Skeletal muscle tissue (tissue), 4 donors: ENCODE measurements around the gene CUL7. TPM values are rescaled to one million over a fixed set of nuclear protein-coding genes. Genes with fewer than 3 reads are reported as not detected.

Source experiments
- H3K27ac ChIP-seq: one replicate; pipeline ENCODE4 v1.7.0; 2013; ENCODE audit warnings: mild to moderate bottlenecking, low read depth, low read length, inconsistent platforms
- H3K27me3 ChIP-seq, 3 donors: one replicate each; pipeline ENCODE4 v1.7.0; 2013; ENCODE audit warnings: low read length in 3 of 3; ENCODE audit not compliant: control insufficient read depth in 3 of 3, insufficient read depth in 3 of 3
- H3K36me3 ChIP-seq, 3 donors: one replicate each; pipeline ENCODE4 v1.7.0; 2013; ENCODE audit warnings: low read length in 3 of 3; ENCODE audit not compliant: control insufficient read depth in 3 of 3, insufficient read depth in 3 of 3
- H3K4me1 ChIP-seq, 3 donors: one replicate each; pipeline ENCODE4 v1.7.0; 2013; ENCODE audit warnings: low read length in 3 of 3, mild to moderate bottlenecking in 3 of 3; ENCODE audit not compliant: control insufficient read depth in 3 of 3, insufficient read depth in 3 of 3
- H3K4me3 ChIP-seq, 3 donors: one replicate each; pipeline ENCODE4 v1.7.0; 2013; ENCODE audit warnings: low read length in 3 of 3
- H3K9ac ChIP-seq, 3 donors: one replicate each; pipeline ENCODE4 v1.7.0; 2013; ENCODE audit warnings: low read length in 3 of 3, mild to moderate bottlenecking in 3 of 3, moderate library complexity in 2 of 3, low read depth in 1 of 3
- H3K9me3 ChIP-seq, 3 donors: one replicate each; pipeline ENCODE4 v1.7.0; 2013; ENCODE audit warnings: low read length in 3 of 3; ENCODE audit not compliant: control insufficient read depth in 3 of 3
- total RNA-seq: library from RNA; depleted of rRNA; stranded (reverse); fragments of >200 nt; gene quantifications from one replicate; pipeline ENCODE4 v1.2.3, GENCODE V29; 2014
- donor health status: Osteomylitis.

Gene CUL7
- total RNA-seq, 1 donor from 2014 or later = 27.1 TPM

DNA sequence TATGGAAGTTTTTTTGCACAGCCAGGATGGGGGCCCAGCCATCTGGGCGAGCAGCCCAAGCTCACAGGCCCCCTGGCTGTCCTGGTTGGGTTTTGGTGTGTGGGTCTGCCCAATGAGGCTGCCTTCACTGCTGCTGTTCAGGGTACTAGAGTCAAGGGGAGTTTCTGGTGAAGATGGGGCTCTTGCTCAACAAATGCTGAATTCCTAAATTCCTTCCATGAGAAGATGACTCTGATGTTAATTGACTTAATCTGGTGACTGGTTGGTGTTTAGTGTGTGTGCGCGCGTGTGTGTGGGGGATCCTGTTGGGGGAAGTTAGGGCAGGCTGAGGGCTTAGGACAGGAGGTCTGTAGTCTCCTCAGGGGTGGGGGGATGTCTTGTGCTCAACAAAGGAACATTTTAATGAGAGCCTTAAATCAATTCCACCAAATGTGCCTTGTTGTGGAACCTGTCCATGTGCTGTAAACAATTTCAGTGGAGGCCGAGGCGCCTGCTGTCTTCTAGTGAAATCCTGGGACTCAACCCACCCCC lies 24.4 kb upstream of the CUL7 start:
- peaks cover 4 to 11% (median 11%) of the 10 kb centered on the region in 3 donors for H3K4me1 ChIP-seq
- no peak overlapping the region for H3K9ac ChIP-seq
- H3K9me3 ChIP-seq = no peaks in the 10 kb centered on the region
- H3K4me3 ChIP-seq = no peak overlapping the region
- H3K36me3 ChIP-seq = peaks cover 6 to 13% (median 7%) of the 10 kb centered on the region in 3 donors
- peaks cover 0 to 23% (median 14%) of the 10 kb centered on the region in 3 donors for H3K27me3 ChIP-seq
- H3K27ac ChIP-seq = no peak overlapping the region

DNA sequence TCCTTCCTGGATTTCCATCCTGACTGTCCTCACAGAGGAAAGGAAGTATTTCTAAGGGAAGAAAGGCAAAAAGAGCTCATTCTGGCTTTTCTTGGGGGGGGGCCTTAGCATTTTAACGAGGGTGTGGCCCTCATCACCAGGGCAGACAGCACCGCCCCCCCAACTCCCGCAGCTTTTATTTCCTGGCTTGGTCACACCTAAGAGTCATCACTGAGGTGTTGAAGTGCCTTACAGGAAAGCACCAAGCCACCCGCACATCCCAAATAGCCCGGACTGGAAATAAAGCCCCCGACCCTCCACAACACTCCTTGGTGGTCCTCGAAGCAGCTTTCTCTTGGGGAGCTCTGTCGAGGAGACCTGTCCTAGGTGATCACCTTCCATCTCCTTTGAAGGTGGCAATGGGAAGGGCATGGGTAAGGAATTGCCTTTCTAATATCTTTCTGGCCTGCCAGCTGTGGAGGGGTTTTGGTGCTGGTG lies 23.7 kb upstream of the CUL7 start:
- Histone ChIP-seq H3K36me3 (peaks cover 12 to 19% (median 13%) of the 10 kb centered on the region in 3 donors), H3K4me1 (peaks cover 4 to 11% (median 11%) of the 10 kb centered on the region in 3 donors), H3K27ac (no peak overlapping the region), H3K27me3 (peaks cover 0 to 23% (median 14%) of the 10 kb centered on the region in 3 donors), H3K4me3 (peak overlapping the region in 1 of 3 donors; percentile 56), H3K9me3 (no peaks in the 10 kb centered on the region), H3K9ac (no peak overlapping the region)

- Histone ChIP-seq H3K36me3 (peaks cover 17 to 25% (median 20%) of the 10 kb centered on the region in 3 donors), H3K27me3 (peaks cover 0 to 23% (median 14%) of the 10 kb centered on the region in 3 donors), H3K9ac (peak overlapping the region in 2 of 3 donors; percentile 33 to 54), H3K27ac (no peak overlapping the region), H3K9me3 (no peaks in the 10 kb centered on the region), H3K4me1 (peaks cover 4 to 11% (median 11%) of the 10 kb centered on the region in 3 donors), H3K4me3 (peak overlapping the region; percentile 49 to 56 (median 51))
Observed at GRCh38 chr6:43076464-43077332, 23.0 kb upstream of the CUL7 start.

DNA sequence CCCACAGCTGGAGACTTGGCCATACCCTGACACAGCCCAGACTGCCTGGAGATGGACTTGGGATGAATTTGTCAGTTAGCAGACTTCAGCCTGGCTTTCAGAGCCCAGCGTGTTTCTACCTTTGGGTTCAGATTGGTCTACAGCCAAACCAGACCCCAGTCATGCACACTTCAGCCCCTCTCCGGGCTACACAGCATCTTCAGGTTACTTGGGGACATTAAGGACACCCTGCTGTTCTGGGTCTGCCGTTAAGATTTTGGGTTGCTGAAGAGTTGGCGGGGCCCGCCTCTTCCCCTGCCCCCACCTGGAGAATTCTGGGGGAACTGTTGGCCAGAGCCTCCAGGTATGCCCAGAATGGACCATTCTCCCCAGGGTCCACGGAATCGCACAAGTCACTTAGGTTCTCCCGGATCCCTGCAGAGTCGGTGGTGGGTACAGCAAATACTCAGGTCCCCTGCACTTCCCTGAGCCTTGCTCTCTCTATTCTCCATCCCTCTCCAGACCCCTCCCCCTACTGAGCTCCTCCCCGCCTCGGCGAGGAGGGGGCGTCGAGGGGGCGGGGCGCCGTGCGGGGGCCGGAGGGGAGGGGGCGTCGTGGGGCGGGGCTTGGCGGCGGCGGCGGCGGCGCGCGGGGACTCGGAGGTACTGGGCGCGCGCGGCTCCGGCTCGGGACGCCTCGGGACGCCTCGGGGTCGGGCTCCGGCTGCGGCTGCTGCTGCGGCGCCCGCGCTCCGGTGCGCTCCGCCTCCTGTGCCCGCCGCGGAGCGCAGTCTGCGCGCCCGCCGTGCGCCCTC lies 22.2 kb upstream of the CUL7 start, which contains the start of gene PTK7:
Gene PTK7 (plus strand): TSS at position 645 of the 794 bp plus-strand sequence. CDS start 175 bp downstream, outside the sequence.
- H3K27ac ChIP-seq = no peak within 1 kb of the TSS
- peak within 1 kb of the TSS; percentile 49 to 56 (median 51) for H3K4me3 ChIP-seq
- H3K9ac ChIP-seq = peak within 1 kb of the TSS in 2 of 3 donors; percentile 33 to 54
- H3K4me1 ChIP-seq = peaks cover 4 to 11% (median 11%) of the 10 kb centered on the region in 3 donors
- peaks cover 24 to 30% (median 25%) of the 10 kb centered on the region in 3 donors for H3K36me3 ChIP-seq
- no peaks in the 10 kb centered on the region for H3K9me3 ChIP-seq
- H3K27me3 ChIP-seq = peaks cover 0 to 23% (median 14%) of the 10 kb centered on the region in 3 donors

- Histone ChIP-seq H3K4me1 (peaks cover 4 to 11% (median 11%) of the 10 kb centered on the region in 3 donors), H3K9me3 (no peaks in the 10 kb centered on the region), H3K36me3 (peaks cover 25 to 35% (median 30%) of the 10 kb centered on the region in 3 donors), H3K9ac (no peak overlapping the region), H3K4me3 (no peak overlapping the region), H3K27ac (no peak overlapping the region), H3K27me3 (peaks cover 0 to 23% (median 14%) of the 10 kb centered on the region in 3 donors)
Observed at GRCh38 chr6:43074847-43075669, 21.4 kb upstream of the CUL7 start.

DNA sequence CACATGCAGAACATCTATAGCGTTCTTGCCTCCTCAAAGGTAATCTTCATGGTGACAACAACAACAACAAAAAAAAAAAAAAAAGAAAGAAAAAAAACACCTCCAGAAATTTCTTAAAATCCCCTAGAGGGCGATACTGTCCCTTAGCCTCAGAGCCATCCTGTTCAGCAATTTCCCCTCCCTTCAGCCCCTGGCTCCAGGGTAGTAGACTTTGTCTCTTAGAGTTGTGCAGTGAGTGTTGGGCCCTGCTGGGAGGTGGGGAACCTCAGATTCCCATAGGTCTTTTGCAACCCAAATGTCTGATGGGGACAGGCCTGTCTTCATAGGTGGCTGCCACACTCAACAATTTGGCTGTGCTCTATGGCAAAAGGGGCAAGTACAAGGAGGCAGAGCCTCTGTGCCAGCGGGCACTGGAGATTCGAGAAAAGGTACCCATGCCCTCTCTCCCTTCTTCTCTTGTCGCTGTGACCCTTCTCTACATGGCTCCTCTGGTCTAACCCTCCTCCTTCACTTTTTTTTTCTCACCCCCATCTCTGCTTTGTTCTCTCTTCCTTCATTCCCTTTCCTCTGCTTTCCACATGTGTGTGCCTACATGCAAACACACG lies 16.5 kb upstream of the CUL7 start:
- Histone ChIP-seq H3K27me3 (no peaks in the 10 kb centered on the region), H3K4me1 (no peaks in the 10 kb centered on the region), H3K9me3 (no peaks in the 10 kb centered on the region), H3K36me3 (peaks cover 42 to 52% (median 48%) of the 10 kb centered on the region in 3 donors), H3K9ac (peak overlapping the region in 1 of 3 donors; percentile 16), H3K4me3 (no peak overlapping the region), H3K27ac (no peak overlapping the region)

GRCh38 chr6:43062818-43063217 lies 9.2 kb upstream of the CUL7 start:
- H3K36me3 ChIP-seq = peaks cover 27 to 41% (median 40%) of the 10 kb centered on the region in 3 donors

GRCh38 chr6:43061861-43062260 lies 8.2 kb upstream of the CUL7 start:
- Histone ChIP-seq H3K4me3 (no peak overlapping the region), H3K4me1 (peaks cover 24 to 34% (median 27%) of the 10 kb centered on the region in 3 donors), H3K9me3 (no peaks in the 10 kb centered on the region), H3K27ac (no peak overlapping the region), H3K36me3 (peaks cover 29 to 44% (median 42%) of the 10 kb centered on the region in 3 donors), H3K27me3 (no peaks in the 10 kb centered on the region), H3K9ac (no peak overlapping the region)

More at GRCh38 chr6:43062818-43063217, 9.2 kb upstream of the CUL7 start:
- Histone ChIP-seq H3K27ac (no peak overlapping the region), H3K9ac (no peak overlapping the region), H3K27me3 (no peaks in the 10 kb centered on the region), H3K4me3 (no peak overlapping the region), H3K4me1 (peaks cover 24 to 31% (median 24%) of the 10 kb centered on the region in 3 donors), H3K9me3 (no peaks in the 10 kb centered on the region)
